HEK293 (cell line): ENCODE data around the gene SP2.

Source experiments
- GLI4 ChIP-seq: fragments of 450-650 bp; formaldehyde crosslinking; IDR thresholded peaks from 2 replicates; pipeline ENCODE4 v1.5.1; 2016; ENCODE audit warnings: missing biosample characterization, missing genetic modification characterization
- HOXD13 ChIP-seq: sonication (generic); formaldehyde crosslinking; IDR thresholded peaks from 2 replicates; pipeline ENCODE4 v1.8.0; 2022; ENCODE audit warnings: missing genetic modification reagents, borderline replicate concordance
- KLF16 ChIP-seq: fragments of 450-650 bp; formaldehyde crosslinking; IDR thresholded peaks from 2 replicates; pipeline ENCODE4 v1.5.1; 2017; ENCODE audit warnings: missing biosample characterization, missing genetic modification characterization
- SP3 ChIP-seq: fragments of 450-650 bp; formaldehyde crosslinking; IDR thresholded peaks from 2 replicates; pipeline ENCODE4 v1.5.1; 2016; ENCODE audit warnings: missing biosample characterization, missing genetic modification characterization
- ZBTB1 ChIP-seq: fragments of 450-650 bp; formaldehyde crosslinking; IDR thresholded peaks from 2 replicates; pipeline ENCODE4 v1.5.1; 2016; ENCODE audit warnings: missing biosample characterization, missing genetic modification characterization
- ZNF10 ChIP-seq: fragments of 450-650 bp; formaldehyde crosslinking; IDR thresholded peaks from 2 replicates; pipeline ENCODE4 v1.5.1; 2017; ENCODE audit warnings: missing biosample characterization, missing genetic modification characterization
- ZNF146 ChIP-seq: fragments of 450-650 bp; formaldehyde crosslinking; IDR thresholded peaks from 2 replicates; pipeline ENCODE4 v1.5.1; 2016; ENCODE audit warnings: missing biosample characterization, missing genetic modification characterization
- ZNF169 ChIP-seq: fragments of 450-650 bp; formaldehyde crosslinking; IDR thresholded peaks from 2 replicates; pipeline ENCODE4 v1.5.1; 2016; ENCODE audit warnings: missing biosample characterization, missing genetic modification characterization
- ZNF184 ChIP-seq: fragments of 450-650 bp; IDR thresholded peaks from 2 replicates; pipeline ENCODE4 v1.5.1; 2018; ENCODE audit warnings: missing biosample characterization, mild to moderate bottlenecking, missing genetic modification characterization
- ZNF2 ChIP-seq: fragments of 450-650 bp; formaldehyde crosslinking; IDR thresholded peaks from 2 replicates; pipeline ENCODE4 v1.5.1; 2016; ENCODE audit warnings: missing biosample characterization, missing genetic modification characterization
- ZNF23 ChIP-seq: fragments of 450-650 bp; formaldehyde crosslinking; IDR thresholded peaks from 2 replicates; pipeline ENCODE4 v1.5.1; 2016; ENCODE audit warnings: missing biosample characterization, missing genetic modification characterization, borderline replicate concordance
- ZNF266 ChIP-seq: fragments of 450-650 bp; formaldehyde crosslinking; IDR thresholded peaks from 2 replicates; pipeline ENCODE4 v1.5.1; 2016; ENCODE audit warnings: missing biosample characterization, missing genetic modification characterization, low read depth
- ZNF366 ChIP-seq: fragments of 450-650 bp; formaldehyde crosslinking; conservative IDR thresholded peaks from 2 replicates; pipeline ENCODE4 v1.5.1; 2016; ENCODE audit warnings: missing biosample characterization, missing genetic modification characterization
- ZNF510 ChIP-seq: fragments of 450-650 bp; formaldehyde crosslinking; IDR thresholded peaks from 2 replicates; pipeline ENCODE4 v1.5.1; 2018; ENCODE audit warnings: mild to moderate bottlenecking, missing genetic modification characterization, missing biosample characterization; ENCODE audit not compliant: insufficient replicate concordance
- ZNF621 ChIP-seq: fragments of 450-650 bp; formaldehyde crosslinking; IDR thresholded peaks from 2 replicates; pipeline ENCODE4 v1.5.1; 2017; ENCODE audit warnings: missing biosample characterization, missing genetic modification characterization
- ZNF624 ChIP-seq: fragments of 450-650 bp; formaldehyde crosslinking; IDR thresholded peaks from 2 replicates; pipeline ENCODE4 v1.5.1; 2017; ENCODE audit warnings: missing biosample characterization, missing genetic modification characterization
- ZNF660 ChIP-seq: fragments of 450-650 bp; IDR thresholded peaks from 2 replicates; pipeline ENCODE4 v1.5.1; 2018; ENCODE audit warnings: missing biosample characterization, mild to moderate bottlenecking, missing genetic modification characterization
- ZNF664 ChIP-seq: fragments of 450-650 bp; formaldehyde crosslinking; IDR thresholded peaks from 2 replicates; pipeline ENCODE4 v1.5.1; 2016; ENCODE audit warnings: missing biosample characterization, missing genetic modification characterization
- ZNF670 ChIP-seq: fragments of 450-650 bp; formaldehyde crosslinking; IDR thresholded peaks from 2 replicates; pipeline ENCODE4 v1.5.1; 2016; ENCODE audit warnings: missing biosample characterization, missing genetic modification characterization, low read depth
- ZNF701 ChIP-seq: fragments of 450-650 bp; formaldehyde crosslinking; IDR thresholded peaks from 2 replicates; pipeline ENCODE4 v1.5.1; 2016; ENCODE audit warnings: missing biosample characterization, missing genetic modification characterization
- ZNF777 ChIP-seq: fragments of 450-650 bp; formaldehyde crosslinking; IDR thresholded peaks from 2 replicates; pipeline ENCODE4 v1.5.1; 2017; ENCODE audit warnings: missing biosample characterization, missing genetic modification characterization, borderline replicate concordance
- ZNF791 ChIP-seq: fragments of 450-650 bp; formaldehyde crosslinking; IDR thresholded peaks from 2 replicates; pipeline ENCODE4 v1.5.1; 2016; ENCODE audit warnings: missing biosample characterization, missing genetic modification characterization
- TF ChIP-seq, protein P1 (sequence below): fragments of 450-650 bp; formaldehyde crosslinking; IDR thresholded peaks from 2 replicates; pipeline ENCODE4 v1.5.1; 2017; ENCODE audit warnings: missing biosample characterization, missing genetic modification characterization
- TF ChIP-seq, protein P2 (sequence below): fragments of 450-650 bp; formaldehyde crosslinking; IDR thresholded peaks from 2 replicates; pipeline ENCODE4 v1.5.1; 2016; ENCODE audit warnings: missing biosample characterization, missing genetic modification characterization
- TF ChIP-seq, protein P3 (sequence below): fragments of 450-650 bp; formaldehyde crosslinking; IDR thresholded peaks from 2 replicates; pipeline ENCODE4 v1.5.1; 2016; ENCODE audit warnings: missing biosample characterization, missing genetic modification characterization, borderline replicate concordance
- TF ChIP-seq, protein P4 (sequence below): fragments of 450-650 bp; formaldehyde crosslinking; IDR thresholded peaks from 2 replicates; pipeline ENCODE4 v1.5.1; 2016; ENCODE audit warnings: missing biosample characterization, missing genetic modification characterization
- TF ChIP-seq, protein P5 (sequence below): fragments of 450-650 bp; formaldehyde crosslinking; IDR thresholded peaks from 2 replicates; pipeline ENCODE4 v1.5.1; 2017; ENCODE audit warnings: missing biosample characterization, missing genetic modification characterization

Gene SP2

DNA sequence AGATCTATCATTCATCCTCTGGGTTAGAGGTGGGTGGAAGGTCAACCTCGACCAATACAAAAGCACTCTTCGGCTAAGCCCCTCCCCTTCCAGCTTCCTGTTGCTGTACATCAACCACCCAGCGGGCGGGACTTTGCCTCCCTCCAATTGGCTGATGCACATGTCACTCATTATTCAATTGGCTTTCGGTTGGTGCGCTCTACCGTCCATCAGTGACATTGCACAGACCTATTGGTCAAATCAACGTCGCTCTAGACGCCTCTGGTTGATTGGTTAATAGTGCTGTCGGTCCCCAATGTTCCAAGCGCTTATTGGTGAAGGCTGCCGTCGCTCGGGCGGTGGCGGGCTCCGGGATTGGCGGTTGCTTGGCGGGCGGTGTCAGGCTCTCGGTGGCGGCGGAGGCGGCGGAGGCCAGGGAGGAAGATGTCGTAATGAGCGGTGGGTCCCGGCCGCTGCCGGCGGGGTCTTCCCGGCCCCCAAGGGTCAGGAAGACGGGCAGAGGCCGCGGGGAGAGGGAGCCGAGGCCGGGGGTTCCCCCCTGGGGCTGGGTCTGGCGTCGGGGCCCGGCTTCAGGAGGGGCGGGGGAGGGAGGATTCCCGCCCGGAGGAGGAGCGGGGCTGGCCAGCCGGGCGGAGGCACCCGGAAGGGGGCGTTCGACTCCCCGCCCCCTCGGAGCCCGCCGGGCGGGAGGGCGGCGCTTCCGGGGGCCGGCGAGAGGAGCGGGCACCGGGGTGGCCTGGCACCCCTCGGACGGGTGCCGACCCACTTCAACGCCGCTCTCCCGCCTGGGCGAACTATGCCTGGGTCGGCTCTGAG lies at the start of gene SP2 (continued):
- TF ChIP-seq ZNF23 (tag by site-specific recombination) (no peak), ZNF146 (tag by site-specific recombination) (no peak), ZNF366 (tag by site-specific recombination) (no peak), ZNF701 (tag by site-specific recombination) (no peak), ZNF624 (tag by site-specific recombination) (no peak), ZBTB1 (tag by site-specific recombination) (no peak), ZNF2 (tag by site-specific recombination) (no peak), ZNF169 (tag by site-specific recombination) (no peak), ZNF777 (tag by site-specific recombination) (no peak; the same call in 1 of the 2 replicates), ZNF510 (no peak), ZNF10 (tag by site-specific recombination) (no peak), HOXD13 (CRISPR knock-in tag) (no peak), ZNF621 (tag by site-specific recombination) (no peak), ZNF660 (tag by site-specific recombination) (peak; percentile 50; the same call in 1 of the 2 replicates), KLF16 (peak; percentile 88), ZNF664 (tag by site-specific recombination) (no peak), ZNF670 (tag by site-specific recombination) (no peak), ZNF791 (tag by site-specific recombination) (no peak), ZNF184 (tag by site-specific recombination) (no peak), GLI4 (tag by site-specific recombination) (no peak), SP3 (tag by site-specific recombination) (peak; percentile 100), ZNF266 (tag by site-specific recombination) (no peak)
- TF ChIP-seq, protein P1, sequence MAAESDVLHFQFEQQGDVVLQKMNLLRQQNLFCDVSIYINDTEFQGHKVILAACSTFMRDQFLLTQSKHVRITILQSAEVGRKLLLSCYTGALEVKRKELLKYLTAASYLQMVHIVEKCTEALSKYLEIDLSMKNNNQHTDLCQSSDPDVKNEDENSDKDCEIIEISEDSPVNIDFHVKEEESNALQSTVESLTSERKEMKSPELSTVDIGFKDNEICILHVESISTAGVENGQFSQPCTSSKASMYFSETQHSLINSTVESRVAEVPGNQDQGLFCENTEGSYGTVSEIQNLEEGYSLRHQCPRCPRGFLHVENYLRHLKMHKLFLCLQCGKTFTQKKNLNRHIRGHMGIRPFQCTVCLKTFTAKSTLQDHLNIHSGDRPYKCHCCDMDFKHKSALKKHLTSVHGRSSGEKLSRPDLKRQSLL (tag by site-specific recombination), result no peak
- TF ChIP-seq, protein P2, sequence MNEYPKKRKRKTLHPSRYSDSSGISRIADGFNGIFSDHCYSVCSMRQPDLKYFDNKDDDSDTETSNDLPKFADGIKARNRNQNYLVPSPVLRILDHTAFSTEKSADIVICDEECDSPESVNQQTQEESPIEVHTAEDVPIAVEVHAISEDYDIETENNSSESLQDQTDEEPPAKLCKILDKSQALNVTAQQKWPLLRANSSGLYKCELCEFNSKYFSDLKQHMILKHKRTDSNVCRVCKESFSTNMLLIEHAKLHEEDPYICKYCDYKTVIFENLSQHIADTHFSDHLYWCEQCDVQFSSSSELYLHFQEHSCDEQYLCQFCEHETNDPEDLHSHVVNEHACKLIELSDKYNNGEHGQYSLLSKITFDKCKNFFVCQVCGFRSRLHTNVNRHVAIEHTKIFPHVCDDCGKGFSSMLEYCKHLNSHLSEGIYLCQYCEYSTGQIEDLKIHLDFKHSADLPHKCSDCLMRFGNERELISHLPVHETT (tag by site-specific recombination), result no peak
- TF ChIP-seq, protein P3, sequence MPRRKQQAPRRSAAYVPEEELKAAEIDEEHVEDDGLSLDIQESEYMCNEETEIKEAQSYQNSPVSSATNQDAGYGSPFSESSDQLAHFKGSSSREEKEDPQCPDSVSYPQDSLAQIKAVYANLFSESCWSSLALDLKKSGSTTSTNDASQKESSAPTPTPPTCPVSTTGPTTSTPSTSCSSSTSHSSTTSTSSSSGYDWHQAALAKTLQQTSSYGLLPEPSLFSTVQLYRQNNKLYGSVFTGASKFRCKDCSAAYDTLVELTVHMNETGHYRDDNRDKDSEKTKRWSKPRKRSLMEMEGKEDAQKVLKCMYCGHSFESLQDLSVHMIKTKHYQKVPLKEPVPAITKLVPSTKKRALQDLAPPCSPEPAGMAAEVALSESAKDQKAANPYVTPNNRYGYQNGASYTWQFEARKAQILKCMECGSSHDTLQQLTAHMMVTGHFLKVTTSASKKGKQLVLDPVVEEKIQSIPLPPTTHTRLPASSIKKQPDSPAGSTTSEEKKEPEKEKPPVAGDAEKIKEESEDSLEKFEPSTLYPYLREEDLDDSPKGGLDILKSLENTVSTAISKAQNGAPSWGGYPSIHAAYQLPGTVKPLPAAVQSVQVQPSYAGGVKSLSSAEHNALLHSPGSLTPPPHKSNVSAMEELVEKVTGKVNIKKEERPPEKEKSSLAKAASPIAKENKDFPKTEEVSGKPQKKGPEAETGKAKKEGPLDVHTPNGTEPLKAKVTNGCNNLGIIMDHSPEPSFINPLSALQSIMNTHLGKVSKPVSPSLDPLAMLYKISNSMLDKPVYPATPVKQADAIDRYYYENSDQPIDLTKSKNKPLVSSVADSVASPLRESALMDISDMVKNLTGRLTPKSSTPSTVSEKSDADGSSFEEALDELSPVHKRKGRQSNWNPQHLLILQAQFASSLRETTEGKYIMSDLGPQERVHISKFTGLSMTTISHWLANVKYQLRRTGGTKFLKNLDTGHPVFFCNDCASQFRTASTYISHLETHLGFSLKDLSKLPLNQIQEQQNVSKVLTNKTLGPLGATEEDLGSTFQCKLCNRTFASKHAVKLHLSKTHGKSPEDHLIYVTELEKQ (tag by site-specific recombination), result no peak
- TF ChIP-seq, protein P4, sequence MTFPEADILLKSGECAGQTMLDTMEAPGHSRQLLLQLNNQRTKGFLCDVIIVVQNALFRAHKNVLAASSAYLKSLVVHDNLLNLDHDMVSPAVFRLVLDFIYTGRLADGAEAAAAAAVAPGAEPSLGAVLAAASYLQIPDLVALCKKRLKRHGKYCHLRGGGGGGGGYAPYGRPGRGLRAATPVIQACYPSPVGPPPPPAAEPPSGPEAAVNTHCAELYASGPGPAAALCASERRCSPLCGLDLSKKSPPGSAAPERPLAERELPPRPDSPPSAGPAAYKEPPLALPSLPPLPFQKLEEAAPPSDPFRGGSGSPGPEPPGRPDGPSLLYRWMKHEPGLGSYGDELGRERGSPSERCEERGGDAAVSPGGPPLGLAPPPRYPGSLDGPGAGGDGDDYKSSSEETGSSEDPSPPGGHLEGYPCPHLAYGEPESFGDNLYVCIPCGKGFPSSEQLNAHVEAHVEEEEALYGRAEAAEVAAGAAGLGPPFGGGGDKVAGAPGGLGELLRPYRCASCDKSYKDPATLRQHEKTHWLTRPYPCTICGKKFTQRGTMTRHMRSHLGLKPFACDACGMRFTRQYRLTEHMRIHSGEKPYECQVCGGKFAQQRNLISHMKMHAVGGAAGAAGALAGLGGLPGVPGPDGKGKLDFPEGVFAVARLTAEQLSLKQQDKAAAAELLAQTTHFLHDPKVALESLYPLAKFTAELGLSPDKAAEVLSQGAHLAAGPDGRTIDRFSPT (tag by site-specific recombination), result peak; percentile 99; the same call in 1 of the 2 replicates
- TF ChIP-seq, protein P5, sequence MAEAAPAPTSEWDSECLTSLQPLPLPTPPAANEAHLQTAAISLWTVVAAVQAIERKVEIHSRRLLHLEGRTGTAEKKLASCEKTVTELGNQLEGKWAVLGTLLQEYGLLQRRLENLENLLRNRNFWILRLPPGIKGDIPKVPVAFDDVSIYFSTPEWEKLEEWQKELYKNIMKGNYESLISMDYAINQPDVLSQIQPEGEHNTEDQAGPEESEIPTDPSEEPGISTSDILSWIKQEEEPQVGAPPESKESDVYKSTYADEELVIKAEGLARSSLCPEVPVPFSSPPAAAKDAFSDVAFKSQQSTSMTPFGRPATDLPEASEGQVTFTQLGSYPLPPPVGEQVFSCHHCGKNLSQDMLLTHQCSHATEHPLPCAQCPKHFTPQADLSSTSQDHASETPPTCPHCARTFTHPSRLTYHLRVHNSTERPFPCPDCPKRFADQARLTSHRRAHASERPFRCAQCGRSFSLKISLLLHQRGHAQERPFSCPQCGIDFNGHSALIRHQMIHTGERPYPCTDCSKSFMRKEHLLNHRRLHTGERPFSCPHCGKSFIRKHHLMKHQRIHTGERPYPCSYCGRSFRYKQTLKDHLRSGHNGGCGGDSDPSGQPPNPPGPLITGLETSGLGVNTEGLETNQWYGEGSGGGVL (tag by site-specific recombination), result peak; percentile 51; the same call in 1 of the 2 replicates
